ENCODE measurements around the gene ST6GAL1.

The ST6GAL1 gene

GRCh38 chr3:187039723-187040414, 109.5 kb downstream of the ST6GAL1 start:
- peak overlapping the region; percentile 74 for H3K27ac ChIP-seq
- TF ChIP-seq ZFX (IDR thresholded peaks at IDR 0.05; ENCODE audit: borderline replicate concordance) (no peak), CTCF (IDR thresholded peaks at IDR 0.05) (no peak)

- TF ChIP-seq CTCF (IDR thresholded peaks at IDR 0.05), result no peak
- no peak for TF ChIP-seq ZFX (IDR thresholded peaks at IDR 0.05; ENCODE audit: borderline replicate concordance)
- H3K27ac ChIP-seq, result peak overlapping the region; percentile 74
These were observed 110.4 kb downstream of the ST6GAL1 start for GRCh38 chr3:187040516-187041361.

GRCh38 chr3:187041362-187042307, 111.3 kb downstream of the ST6GAL1 start:
- TF ChIP-seq CTCF (IDR thresholded peaks at IDR 0.05) (no peak), ZFX (IDR thresholded peaks at IDR 0.05; ENCODE audit: borderline replicate concordance) (no peak)
- peak overlapping the region; percentile 74 for H3K27ac ChIP-seq

GRCh38 chr3:187042346-187042745, 112.0 kb downstream of the ST6GAL1 start:
- peak overlapping the region; percentile 74; the same call in 1 of the 2 replicates for H3K27ac ChIP-seq
- TF ChIP-seq ZFX (IDR thresholded peaks at IDR 0.05; ENCODE audit: borderline replicate concordance) (no peak), CTCF (IDR thresholded peaks at IDR 0.05) (no peak)

- TF ChIP-seq CTCF (IDR thresholded peaks at IDR 0.05), result no peak
- TF ChIP-seq ZFX (IDR thresholded peaks at IDR 0.05; ENCODE audit: borderline replicate concordance), result no peak
- H3K27ac ChIP-seq, result no peak overlapping the region
These were observed 112.6 kb downstream of the ST6GAL1 start for GRCh38 chr3:187042874-187043458.

- no peak overlapping the region for H3K27ac ChIP-seq
- TF ChIP-seq CTCF (IDR thresholded peaks at IDR 0.05) (no peak), ZFX (IDR thresholded peaks at IDR 0.05; ENCODE audit: borderline replicate concordance) (no peak)
These were observed 113.9 kb downstream of the ST6GAL1 start for GRCh38 chr3:187044206-187044605.
